Endodermal cell (in vitro differentiated cells): Measurements from ENCODE around the gene FNBP1L. TPM values are rescaled to one million over a fixed set of nuclear protein-coding genes. Genes with fewer than 3 reads are reported as not detected.

Experiments used
- DNase-seq: peaks from one replicate; pipeline ENCODE4 v3.0.0-alpha.2; 2017
- H3K27ac ChIP-seq: 2 replicates; pipeline ENCODE4 v1.5.1; 2013; ENCODE audit warnings: mild to moderate bottlenecking, low read depth, low read length, moderate library complexity
- H3K27me3 ChIP-seq: 2 replicates; pipeline ENCODE4 v1.6.1; 2013; ENCODE audit warnings: mild to moderate bottlenecking, low read length, moderate library complexity; ENCODE audit not compliant: insufficient read depth, control insufficient read depth, poor library complexity, severe bottlenecking
- H3K36me3 ChIP-seq: 2 replicates; pipeline ENCODE4 v1.7.0; 2013; ENCODE audit warnings: mild to moderate bottlenecking, low read length, moderate library complexity; ENCODE audit not compliant: control insufficient read depth, insufficient read depth
- H3K4me1 ChIP-seq: one replicate; pipeline ENCODE4 v1.7.0; 2013; ENCODE audit warnings: low read length; ENCODE audit not compliant: control insufficient read depth, insufficient read depth
- H3K4me3 ChIP-seq: 2 replicates; pipeline ENCODE4 v1.5.1; 2013; ENCODE audit warnings: mild to moderate bottlenecking, low read length, moderate library complexity
- H3K9ac ChIP-seq: 2 replicates; pipeline ENCODE4 v1.6.1; 2013; ENCODE audit warnings: mild to moderate bottlenecking, low read length, moderate library complexity; ENCODE audit not compliant: poor library complexity, severe bottlenecking; ENCODE audit errors: extremely low read depth
- H3K9me3 ChIP-seq: 2 replicates; pipeline ENCODE4 v1.6.1; 2013; ENCODE audit warnings: mild to moderate bottlenecking, low read length, moderate library complexity; ENCODE audit not compliant: control insufficient read depth
- H3K27ac Mint-ChIP-seq: 2 replicates; pipeline ENCODE4 v1.8.0; 2020; ENCODE audit warnings: mixed read lengths
- H3K27me3 Mint-ChIP-seq: 2 replicates; pipeline ENCODE4 v1.8.0; 2021; ENCODE audit warnings: mild to moderate bottlenecking, mixed read lengths; ENCODE audit not compliant: insufficient read depth
- H3K36me3 Mint-ChIP-seq: 2 replicates; pipeline ENCODE4 v1.8.0; 2020; ENCODE audit warnings: low read depth, mixed read lengths
- H3K4me1 Mint-ChIP-seq: 2 replicates; pipeline ENCODE4 v1.8.0; 2020; ENCODE audit warnings: mixed read lengths
- H3K4me3 Mint-ChIP-seq: 2 replicates; pipeline ENCODE4 v1.8.0; 2020; ENCODE audit warnings: mild to moderate bottlenecking, moderate library complexity, mixed read lengths
- H3K9me3 Mint-ChIP-seq: 2 replicates; pipeline ENCODE4 v1.8.0; 2020; ENCODE audit warnings: mild to moderate bottlenecking, mixed read lengths
- WGBS, 2 experiments: methylation state at CpG; one replicate each; pipeline versions ENCODE4 v1.1.5 to v1.1.7; 2013; ENCODE audit warnings: missing lambda C conversion rate in 2 of 2, mixed read lengths in 1 of 2; ENCODE audit not compliant: insufficient coverage in 1 of 2, insufficient read length in 1 of 2; 5-methylcytosine and 5-hydroxymethylcytosine counted together
- total RNA-seq, 2 donors: library from RNA; stranded (reverse); fragmentation: NEBNext Ultra II Directional in 1 of 2; extraction: Animal tissue kit (Norgen Biotek cat#: 25700) in 1 of 2; gene quantifications; 2 replicates in 1 of 2; 3 replicates in 1 of 2; pipeline ENCODE4 v1.2.1, GENCODE V29; 2021
- TF ChIP-seq, protein P1 (sequence below): fragments of 200-600 bp; sonication (generic); conservative IDR thresholded peaks from 2 replicates; pipeline ENCODE4 v1.5.0; 2021; ENCODE audit warnings: antibody characterized with exemption, mild to moderate bottlenecking

Gene FNBP1L
- total RNA-seq, 2 donors from 2014 or later, result 96.8 to 107 TPM

DNA sequence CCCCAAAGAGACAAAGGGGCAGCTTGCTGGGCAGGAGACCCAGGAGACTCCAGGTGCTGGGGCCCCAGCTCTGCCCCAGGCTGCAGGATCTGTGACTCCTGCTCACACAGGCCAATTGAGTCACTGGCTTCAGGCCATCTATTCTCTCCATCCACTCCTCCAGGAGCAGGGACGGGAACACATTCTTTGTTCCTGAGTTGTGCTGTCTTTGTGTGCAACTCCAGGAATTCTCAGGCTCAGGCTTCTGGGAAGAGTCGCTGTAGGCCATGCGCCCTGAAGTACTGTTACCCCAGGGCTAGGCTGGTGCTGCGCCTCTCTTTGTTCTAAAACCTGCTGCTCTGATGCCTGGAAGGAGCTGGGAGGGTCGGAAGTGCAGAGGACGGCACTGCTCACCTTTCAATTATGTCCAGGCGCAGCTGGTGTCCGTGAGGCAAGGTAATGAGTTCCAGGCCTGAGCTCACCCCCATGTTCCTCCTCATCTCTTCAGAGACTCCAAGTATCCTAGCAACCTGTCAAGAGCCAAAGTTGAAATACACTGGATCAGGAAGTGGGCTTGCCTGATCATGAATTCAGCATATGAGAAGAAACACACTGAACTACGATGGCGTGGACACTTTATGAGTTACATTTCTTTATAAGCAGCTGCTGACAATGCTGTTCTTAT lies 127.8 kb downstream of the FNBP1L start:
- peaks cover 96% of the 10 kb centered on the region for H3K36me3 ChIP-seq
- TF ChIP-seq, protein P1, sequence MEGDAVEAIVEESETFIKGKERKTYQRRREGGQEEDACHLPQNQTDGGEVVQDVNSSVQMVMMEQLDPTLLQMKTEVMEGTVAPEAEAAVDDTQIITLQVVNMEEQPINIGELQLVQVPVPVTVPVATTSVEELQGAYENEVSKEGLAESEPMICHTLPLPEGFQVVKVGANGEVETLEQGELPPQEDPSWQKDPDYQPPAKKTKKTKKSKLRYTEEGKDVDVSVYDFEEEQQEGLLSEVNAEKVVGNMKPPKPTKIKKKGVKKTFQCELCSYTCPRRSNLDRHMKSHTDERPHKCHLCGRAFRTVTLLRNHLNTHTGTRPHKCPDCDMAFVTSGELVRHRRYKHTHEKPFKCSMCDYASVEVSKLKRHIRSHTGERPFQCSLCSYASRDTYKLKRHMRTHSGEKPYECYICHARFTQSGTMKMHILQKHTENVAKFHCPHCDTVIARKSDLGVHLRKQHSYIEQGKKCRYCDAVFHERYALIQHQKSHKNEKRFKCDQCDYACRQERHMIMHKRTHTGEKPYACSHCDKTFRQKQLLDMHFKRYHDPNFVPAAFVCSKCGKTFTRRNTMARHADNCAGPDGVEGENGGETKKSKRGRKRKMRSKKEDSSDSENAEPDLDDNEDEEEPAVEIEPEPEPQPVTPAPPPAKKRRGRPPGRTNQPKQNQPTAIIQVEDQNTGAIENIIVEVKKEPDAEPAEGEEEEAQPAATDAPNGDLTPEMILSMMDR, result no peak
- 95% methylated on average over 5 to 10 of the region's 10 CpGs for WGBS, 2 experiments
- H3K4me1 ChIP-seq, result no peaks in the 10 kb centered on the region
- Mint-ChIP-seq H3K9me3 (no peaks in the 10 kb centered on the region), H3K36me3 (peaks cover 78% of the 10 kb centered on the region), H3K4me3 (no peak overlapping the region), H3K27me3 (no peaks in the 10 kb centered on the region), H3K4me1 (no peaks in the 10 kb centered on the region), H3K27ac (peak overlapping the region; percentile 65)
- no peaks in the 10 kb centered on the region for H3K27me3 ChIP-seq
- H3K27ac ChIP-seq, result peak overlapping the region; percentile 93
- no peak overlapping the region for H3K4me3 ChIP-seq
- H3K9ac ChIP-seq, result no peak overlapping the region
- H3K9me3 ChIP-seq, result no peaks in the 10 kb centered on the region
- DNase-seq, result peak; percentile 51

DNA sequence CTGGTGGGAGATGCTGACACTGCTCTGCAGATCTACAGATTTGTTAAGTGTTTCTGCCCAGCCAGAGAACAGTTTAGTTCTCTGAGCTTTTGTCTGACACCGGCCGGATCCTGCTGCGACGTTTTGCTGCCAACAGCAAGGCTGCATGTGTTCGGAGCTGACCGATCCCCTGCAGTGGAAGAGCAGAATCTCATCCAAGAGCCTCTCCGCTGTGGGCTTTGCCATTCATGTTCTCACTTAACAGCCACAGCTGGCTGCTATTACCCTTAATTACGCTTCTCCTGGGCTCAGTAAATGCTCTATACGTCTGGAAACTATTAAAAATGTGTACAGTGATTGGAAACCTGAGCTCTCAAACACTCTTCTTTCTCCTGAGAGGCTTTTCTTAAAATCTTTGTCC lies 128.4 kb downstream of the FNBP1L start:
- Mint-ChIP-seq H3K4me3 (no peak overlapping the region), H3K4me1 (no peaks in the 10 kb centered on the region)

DNA sequence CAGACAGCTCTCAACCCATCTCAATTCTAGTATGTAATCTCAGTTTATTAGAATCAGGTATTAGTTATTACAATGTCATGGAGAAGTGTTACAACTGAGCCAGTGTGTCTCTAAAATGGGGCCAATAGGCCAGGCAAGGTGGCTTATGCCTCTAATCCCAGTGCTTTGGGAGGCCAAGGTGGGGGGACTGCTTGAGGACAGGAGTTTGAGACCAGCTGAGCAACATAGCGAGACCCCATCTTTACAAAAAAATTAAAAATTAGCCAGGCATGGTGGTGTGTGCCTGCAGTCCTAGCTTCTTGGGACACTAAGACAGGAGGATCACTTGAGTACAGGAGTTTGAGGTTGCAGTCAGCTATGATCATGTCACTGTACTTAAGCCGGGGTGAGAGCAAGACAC lies 128.8 kb downstream of the FNBP1L start:
- H3K27ac Mint-ChIP-seq, result peak overlapping the region; percentile 19
- H3K27me3 Mint-ChIP-seq, result no peaks in the 10 kb centered on the region
- H3K27ac ChIP-seq, result peak overlapping the region; percentile 93

More for the DNA sequence above, 128.4 kb downstream of the FNBP1L start:
- H3K9ac ChIP-seq, result no peak overlapping the region
- TF ChIP-seq, protein P1, result no peak
- H3K9me3 ChIP-seq, result no peaks in the 10 kb centered on the region
- Mint-ChIP-seq H3K27ac (no peak overlapping the region), H3K27me3 (no peaks in the 10 kb centered on the region), H3K36me3 (peaks cover 79% of the 10 kb centered on the region), H3K9me3 (no peaks in the 10 kb centered on the region)
- H3K27me3 ChIP-seq, result no peaks in the 10 kb centered on the region
- DNase-seq, result peak; percentile 43
- WGBS, 2 experiments, result 88 to 94% methylated on average over 9 of the region's 9 CpGs
- no peaks in the 10 kb centered on the region for H3K4me1 ChIP-seq
- H3K4me3 ChIP-seq, result no peak overlapping the region
- peak overlapping the region; percentile 93 for H3K27ac ChIP-seq
- H3K36me3 ChIP-seq, result peaks cover 96% of the 10 kb centered on the region

More for the DNA sequence above, 128.8 kb downstream of the FNBP1L start:
- Histone ChIP-seq H3K9me3 (no peaks in the 10 kb centered on the region), H3K9ac (no peak overlapping the region), H3K36me3 (peaks cover 96% of the 10 kb centered on the region), H3K4me3 (no peak overlapping the region), H3K27me3 (no peaks in the 10 kb centered on the region), H3K4me1 (no peaks in the 10 kb centered on the region)
- H3K9me3 Mint-ChIP-seq, result no peaks in the 10 kb centered on the region
- H3K4me1 Mint-ChIP-seq, result no peaks in the 10 kb centered on the region
- TF ChIP-seq, protein P1, result no peak
- no peak overlapping the region for H3K4me3 Mint-ChIP-seq
- DNase-seq, result peak; percentile 37
- 98 to 100% methylated on average over 1 to 2 of the region's 2 CpGs for WGBS, 2 experiments
- peaks cover 79% of the 10 kb centered on the region for H3K36me3 Mint-ChIP-seq
